Measurements from ENCODE around the gene EID1.

The EID1 gene

GRCh38 chr15:48862705-48863104 lies 15.2 kb upstream of the EID1 start:
- Histone ChIP-seq H3K9me3 (ENCODE audit: severe bottlenecking) (no peaks in the 10 kb centered on the region), H3K27me3 (ENCODE audit: insufficient read depth, low read depth, severe bottlenecking) (no peaks in the 10 kb centered on the region), H3K36me3 (no peaks in the 10 kb centered on the region), H3K4me3 (ENCODE audit: low read depth, low read length) (no peak overlapping the region), H3K27ac (no peak overlapping the region)
- no peak for TF ChIP-seq CTCF (IDR thresholded peaks at IDR 0.05; ENCODE audit: low read depth, low read length)
- no peak for DNase-seq

- DNase-seq = no peak
- no peaks in the 10 kb centered on the region for H3K9me3 ChIP-seq (ENCODE audit: severe bottlenecking)
Measured at GRCh38 chr15:48865370-48866079, 12.4 kb upstream of the EID1 start.

GRCh38 chr15:48866141-48866563 lies 11.8 kb upstream of the EID1 start:
- Histone ChIP-seq H3K27ac (no peak overlapping the region), H3K9me3 (ENCODE audit: severe bottlenecking) (no peaks in the 10 kb centered on the region), H3K36me3 (no peaks in the 10 kb centered on the region), H3K4me3 (ENCODE audit: low read depth, low read length) (no peak overlapping the region), H3K27me3 (ENCODE audit: insufficient read depth, low read depth, severe bottlenecking) (no peaks in the 10 kb centered on the region)
- no peak for DNase-seq
- no peak for TF ChIP-seq CTCF (IDR thresholded peaks at IDR 0.05; ENCODE audit: low read depth, low read length)

More at GRCh38 chr15:48865370-48866079, 12.4 kb upstream of the EID1 start:
- Histone ChIP-seq H3K4me3 (ENCODE audit: low read depth, low read length) (no peak overlapping the region), H3K36me3 (no peaks in the 10 kb centered on the region), H3K27me3 (ENCODE audit: insufficient read depth, low read depth, severe bottlenecking) (no peaks in the 10 kb centered on the region), H3K27ac (no peak overlapping the region)
- no peak for TF ChIP-seq CTCF (IDR thresholded peaks at IDR 0.05; ENCODE audit: low read depth, low read length)

GRCh38 chr15:48868023-48868422 lies 9.9 kb upstream of the EID1 start:
- DNase-seq = no peak
- H3K4me3 ChIP-seq (ENCODE audit: low read depth, low read length) = no peak overlapping the region
- H3K27me3 ChIP-seq (ENCODE audit: insufficient read depth, low read depth, severe bottlenecking) = no peaks in the 10 kb centered on the region
- no peak overlapping the region for H3K27ac ChIP-seq
- no peaks in the 10 kb centered on the region for H3K9me3 ChIP-seq (ENCODE audit: severe bottlenecking)
- no peaks in the 10 kb centered on the region for H3K36me3 ChIP-seq
- TF ChIP-seq CTCF (IDR thresholded peaks at IDR 0.05; ENCODE audit: low read depth, low read length) = no peak

GRCh38 chr15:48868536-48868935 lies 9.4 kb upstream of the EID1 start:
- H3K27me3 ChIP-seq (ENCODE audit: insufficient read depth, low read depth, severe bottlenecking) = no peaks in the 10 kb centered on the region
- H3K9me3 ChIP-seq (ENCODE audit: severe bottlenecking) = no peaks in the 10 kb centered on the region
- no peak for DNase-seq
- H3K4me3 ChIP-seq (ENCODE audit: low read depth, low read length) = no peak overlapping the region
- no peaks in the 10 kb centered on the region for H3K36me3 ChIP-seq
- no peak for TF ChIP-seq CTCF (IDR thresholded peaks at IDR 0.05; ENCODE audit: low read depth, low read length)
- H3K27ac ChIP-seq = no peak overlapping the region

- TF ChIP-seq CTCF (IDR thresholded peaks at IDR 0.05; ENCODE audit: low read depth, low read length) = no peak
- no peaks in the 10 kb centered on the region for H3K9me3 ChIP-seq (ENCODE audit: severe bottlenecking)
- no peaks in the 10 kb centered on the region for H3K36me3 ChIP-seq
- DNase-seq = no peak
- no peaks in the 10 kb centered on the region for H3K27me3 ChIP-seq (ENCODE audit: insufficient read depth, low read depth, severe bottlenecking)
- H3K4me3 ChIP-seq (ENCODE audit: low read depth, low read length) = no peak overlapping the region
- no peak overlapping the region for H3K27ac ChIP-seq
Measured at GRCh38 chr15:48869966-48870365, 8.0 kb upstream of the EID1 start.
